Endodermal cell (in vitro differentiated cells): Measurements from ENCODE around the gene PEA15. TPM values are rescaled to one million over a fixed set of nuclear protein-coding genes. Genes with fewer than 3 reads are reported as not detected.

ENCODE experiments used
- DNase-seq: peaks from one replicate; pipeline ENCODE4 v3.0.0-alpha.2; 2017
- H3K27ac ChIP-seq: 2 replicates; pipeline ENCODE4 v1.5.1; 2013; ENCODE audit warnings: mild to moderate bottlenecking, low read depth, low read length, moderate library complexity
- H3K27me3 ChIP-seq: 2 replicates; pipeline ENCODE4 v1.6.1; 2013; ENCODE audit warnings: mild to moderate bottlenecking, low read length, moderate library complexity; ENCODE audit not compliant: insufficient read depth, control insufficient read depth, poor library complexity, severe bottlenecking
- H3K36me3 ChIP-seq: 2 replicates; pipeline ENCODE4 v1.7.0; 2013; ENCODE audit warnings: mild to moderate bottlenecking, low read length, moderate library complexity; ENCODE audit not compliant: control insufficient read depth, insufficient read depth
- H3K4me1 ChIP-seq: one replicate; pipeline ENCODE4 v1.7.0; 2013; ENCODE audit warnings: low read length; ENCODE audit not compliant: control insufficient read depth, insufficient read depth
- H3K4me3 ChIP-seq: 2 replicates; pipeline ENCODE4 v1.5.1; 2013; ENCODE audit warnings: mild to moderate bottlenecking, low read length, moderate library complexity
- H3K9ac ChIP-seq: 2 replicates; pipeline ENCODE4 v1.6.1; 2013; ENCODE audit warnings: mild to moderate bottlenecking, low read length, moderate library complexity; ENCODE audit not compliant: poor library complexity, severe bottlenecking; ENCODE audit errors: extremely low read depth
- H3K9me3 ChIP-seq: 2 replicates; pipeline ENCODE4 v1.6.1; 2013; ENCODE audit warnings: mild to moderate bottlenecking, low read length, moderate library complexity; ENCODE audit not compliant: control insufficient read depth
- H3K27ac Mint-ChIP-seq: 2 replicates; pipeline ENCODE4 v1.8.0; 2020; ENCODE audit warnings: mixed read lengths
- H3K27me3 Mint-ChIP-seq: 2 replicates; pipeline ENCODE4 v1.8.0; 2021; ENCODE audit warnings: mild to moderate bottlenecking, mixed read lengths; ENCODE audit not compliant: insufficient read depth
- H3K36me3 Mint-ChIP-seq: 2 replicates; pipeline ENCODE4 v1.8.0; 2020; ENCODE audit warnings: low read depth, mixed read lengths
- H3K4me1 Mint-ChIP-seq: 2 replicates; pipeline ENCODE4 v1.8.0; 2020; ENCODE audit warnings: mixed read lengths
- H3K4me3 Mint-ChIP-seq: 2 replicates; pipeline ENCODE4 v1.8.0; 2020; ENCODE audit warnings: mild to moderate bottlenecking, moderate library complexity, mixed read lengths
- H3K9me3 Mint-ChIP-seq: 2 replicates; pipeline ENCODE4 v1.8.0; 2020; ENCODE audit warnings: mild to moderate bottlenecking, mixed read lengths
- WGBS, 2 experiments: methylation state at CpG; one replicate each; pipeline versions ENCODE4 v1.1.5 to v1.1.7; 2013; ENCODE audit warnings: missing lambda C conversion rate in 2 of 2, mixed read lengths in 1 of 2; ENCODE audit not compliant: insufficient coverage in 1 of 2, insufficient read length in 1 of 2; 5-methylcytosine and 5-hydroxymethylcytosine counted together
- total RNA-seq, 2 donors: library from RNA; stranded (reverse); fragmentation: NEBNext Ultra II Directional in 1 of 2; extraction: Animal tissue kit (Norgen Biotek cat#: 25700) in 1 of 2; gene quantifications; 2 replicates in 1 of 2; 3 replicates in 1 of 2; pipeline ENCODE4 v1.2.1, GENCODE V29; 2021
- TF ChIP-seq, protein P1 (sequence below): fragments of 200-600 bp; sonication (generic); conservative IDR thresholded peaks from 2 replicates; pipeline ENCODE4 v1.5.0; 2021; ENCODE audit warnings: antibody characterized with exemption, mild to moderate bottlenecking

Gene PEA15
- total RNA-seq, 2 donors from 2014 or later = 55.9 to 56.3 TPM

DNA sequence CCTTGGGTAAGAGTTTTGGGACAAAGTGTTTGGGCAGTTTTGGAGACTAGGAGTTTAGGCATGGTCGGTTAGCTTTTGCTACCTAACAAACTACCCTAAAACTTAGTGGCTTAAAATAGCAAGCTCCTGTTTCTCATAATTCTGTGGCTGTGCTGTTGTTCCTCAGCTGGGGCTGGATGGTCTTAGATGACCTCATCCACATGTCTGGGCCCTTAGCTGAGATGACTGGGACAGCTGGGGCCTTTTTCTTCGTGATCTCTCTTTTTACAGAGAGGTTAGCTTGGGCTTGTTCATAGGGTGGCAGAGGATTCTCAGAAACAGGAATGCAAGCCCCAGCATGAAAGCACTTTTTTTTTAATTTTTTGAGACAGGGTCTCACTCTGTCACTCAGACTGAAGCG, 47.2 kb upstream of the PEA15 start:
- 50 to 74% methylated on average over 1 to 3 of the region's 3 CpGs for WGBS, 2 experiments
- Mint-ChIP-seq H3K36me3 (no peaks in the 10 kb centered on the region), H3K27ac (no peak overlapping the region), H3K4me1 (peaks cover 1% of the 10 kb centered on the region), H3K4me3 (no peak overlapping the region), H3K27me3 (no peaks in the 10 kb centered on the region), H3K9me3 (no peaks in the 10 kb centered on the region)
- Histone ChIP-seq H3K27ac (no peak overlapping the region), H3K4me1 (no peaks in the 10 kb centered on the region), H3K36me3 (no peaks in the 10 kb centered on the region), H3K27me3 (no peaks in the 10 kb centered on the region), H3K9me3 (no peaks in the 10 kb centered on the region), H3K4me3 (no peak overlapping the region), H3K9ac (no peak overlapping the region)
- no peak for DNase-seq
- TF ChIP-seq, protein P1, sequence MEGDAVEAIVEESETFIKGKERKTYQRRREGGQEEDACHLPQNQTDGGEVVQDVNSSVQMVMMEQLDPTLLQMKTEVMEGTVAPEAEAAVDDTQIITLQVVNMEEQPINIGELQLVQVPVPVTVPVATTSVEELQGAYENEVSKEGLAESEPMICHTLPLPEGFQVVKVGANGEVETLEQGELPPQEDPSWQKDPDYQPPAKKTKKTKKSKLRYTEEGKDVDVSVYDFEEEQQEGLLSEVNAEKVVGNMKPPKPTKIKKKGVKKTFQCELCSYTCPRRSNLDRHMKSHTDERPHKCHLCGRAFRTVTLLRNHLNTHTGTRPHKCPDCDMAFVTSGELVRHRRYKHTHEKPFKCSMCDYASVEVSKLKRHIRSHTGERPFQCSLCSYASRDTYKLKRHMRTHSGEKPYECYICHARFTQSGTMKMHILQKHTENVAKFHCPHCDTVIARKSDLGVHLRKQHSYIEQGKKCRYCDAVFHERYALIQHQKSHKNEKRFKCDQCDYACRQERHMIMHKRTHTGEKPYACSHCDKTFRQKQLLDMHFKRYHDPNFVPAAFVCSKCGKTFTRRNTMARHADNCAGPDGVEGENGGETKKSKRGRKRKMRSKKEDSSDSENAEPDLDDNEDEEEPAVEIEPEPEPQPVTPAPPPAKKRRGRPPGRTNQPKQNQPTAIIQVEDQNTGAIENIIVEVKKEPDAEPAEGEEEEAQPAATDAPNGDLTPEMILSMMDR = no peak

DNA sequence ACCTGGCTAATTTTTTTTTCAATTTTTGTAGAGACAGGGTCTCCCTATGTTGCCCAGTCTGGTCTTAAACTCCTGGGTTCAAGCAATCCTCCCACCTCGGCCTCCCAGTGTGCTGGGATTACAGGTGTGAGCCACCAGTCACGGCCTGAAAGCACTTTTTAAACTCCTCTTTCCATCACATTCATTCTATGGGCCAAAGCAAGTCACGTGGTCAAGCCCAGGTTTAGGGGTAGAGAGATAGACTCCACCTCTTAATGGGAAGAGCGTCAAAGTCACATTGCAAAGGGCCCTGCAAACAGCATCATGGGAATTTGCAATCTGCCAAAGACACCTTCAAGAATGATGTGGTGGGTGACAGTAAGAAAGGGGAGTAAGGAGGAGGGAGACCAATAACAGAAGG, 46.6 kb upstream of the PEA15 start:
- Histone ChIP-seq H3K4me1 (no peaks in the 10 kb centered on the region), H3K9me3 (no peaks in the 10 kb centered on the region), H3K27ac (no peak overlapping the region), H3K9ac (no peak overlapping the region), H3K4me3 (no peak overlapping the region), H3K36me3 (no peaks in the 10 kb centered on the region), H3K27me3 (no peaks in the 10 kb centered on the region)
- Mint-ChIP-seq H3K27ac (no peak overlapping the region), H3K27me3 (no peaks in the 10 kb centered on the region), H3K4me1 (peaks cover 4% of the 10 kb centered on the region), H3K9me3 (no peaks in the 10 kb centered on the region), H3K36me3 (no peaks in the 10 kb centered on the region), H3K4me3 (no peak overlapping the region)
- 92 to 100% methylated on average over 1 to 4 of the region's 4 CpGs for WGBS, 2 experiments
- no peak for DNase-seq
- TF ChIP-seq, protein P1 = no peak

DNA sequence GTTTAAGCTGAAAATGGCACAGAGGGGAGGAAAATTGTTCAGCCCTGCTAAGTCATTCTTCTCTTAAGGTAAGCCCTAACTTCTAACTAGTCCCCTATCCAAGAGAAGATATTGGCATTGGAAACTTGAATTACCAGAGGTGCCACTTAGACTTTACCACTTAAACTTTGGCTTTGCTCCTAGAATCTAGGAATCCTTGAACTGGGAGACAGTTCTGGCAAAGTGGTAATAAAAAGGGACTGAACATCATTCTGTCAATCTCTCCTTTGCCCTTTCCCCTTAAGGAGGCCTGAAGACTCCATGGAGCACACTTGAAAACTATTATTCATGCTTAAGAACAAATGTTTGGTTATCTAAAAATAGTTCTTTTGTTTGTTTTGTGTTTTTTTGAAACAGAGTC, 45.3 kb upstream of the PEA15 start:
- Histone ChIP-seq H3K27me3 (no peaks in the 10 kb centered on the region), H3K36me3 (no peaks in the 10 kb centered on the region), H3K4me1 (no peaks in the 10 kb centered on the region), H3K27ac (no peak overlapping the region), H3K9me3 (no peaks in the 10 kb centered on the region), H3K9ac (no peak overlapping the region), H3K4me3 (no peak overlapping the region)
- DNase-seq = no peak
- Mint-ChIP-seq H3K27me3 (no peaks in the 10 kb centered on the region), H3K36me3 (no peaks in the 10 kb centered on the region), H3K9me3 (no peaks in the 10 kb centered on the region), H3K4me3 (no peak overlapping the region), H3K4me1 (peaks cover 10% of the 10 kb centered on the region), H3K27ac (no peak overlapping the region)
- TF ChIP-seq, protein P1 = no peak
